Lower leg skin (tissue), 4 donors: Measurements from ENCODE around the gene PPFIBP2. TPM values are rescaled to one million over a fixed set of nuclear protein-coding genes. Genes with fewer than 3 reads are reported as not detected.

ENCODE experiments used
- DNase-seq, 2 donors: peaks; one replicate each; pipeline ENCODE4 v3.0.0-alpha.2; 2019; ENCODE audit warnings: low spot score in 2 of 2
- H3K4me3 ChIP-seq: fragments of 200-600 bp; sonication (generic); 2 replicates; pipeline ENCODE4 v1.5.1; 2017; ENCODE audit warnings: mild to moderate bottlenecking, low read depth; ENCODE audit not compliant: poor library complexity, severe bottlenecking
- CTCF ChIP-seq, 3 donors: fragments of 450-650 bp; IDR thresholded peaks; one replicate each; pipeline ENCODE4 v1.5.1; 2016; ENCODE audit warnings: antibody characterized with exemption in 3 of 3, mild to moderate bottlenecking in 3 of 3, moderate library complexity in 2 of 3
- POLR2A ChIP-seq, 2 donors: fragments of 450-650 bp; IDR thresholded peaks; one replicate each; pipeline ENCODE4 v1.6.1; 2016 to 2017; ENCODE audit warnings: antibody characterized with exemption in 2 of 2, mild to moderate bottlenecking in 1 of 2, moderate library complexity in 1 of 2
- WGBS, 2 donors: methylation state at CpG; one replicate each; pipeline ENCODE4 v1.1.5; 2018; 5-methylcytosine and 5-hydroxymethylcytosine counted together
- intact Hi-C: fragments of 100-400 bp; cut with DNase I; formaldehyde crosslinking; loops from one replicate; pipeline ENCODE4 v1.15.0; 2023; ENCODE audit warnings: low total_unique reads
- total RNA-seq, 4 donors: library from RNA; depleted of rRNA; stranded (reverse); fragments of >200 nt; gene quantifications; one replicate each; pipeline ENCODE4 v1.1.0, GENCODE V29; 2016

Gene PPFIBP2
- total RNA-seq, 4 donors from 2014 or later, result 56.6 to 87.1 (median 69.5) TPM

- no peak overlapping the region for H3K4me3 ChIP-seq
- intact Hi-C loops, result no loop called here
- DNase-seq, result no peak
Measured at GRCh38 chr11:7509966-7510365, 3.8 kb upstream of the PPFIBP2 start.

GRCh38 chr11:7511401-7511800 is 2.4 kb upstream of the PPFIBP2 start:
- intact Hi-C loops, result no loop called here

More at GRCh38 chr11:7509966-7510365, 3.8 kb upstream of the PPFIBP2 start:
- TF ChIP-seq CTCF (IDR thresholded peaks at IDR 0.05), result no peak
- TF ChIP-seq POLR2A (IDR thresholded peaks at IDR 0.05), result no peak
- WGBS, 2 donors, result 98 to 100% methylated on average over 2 of the region's 2 CpGs

DNA sequence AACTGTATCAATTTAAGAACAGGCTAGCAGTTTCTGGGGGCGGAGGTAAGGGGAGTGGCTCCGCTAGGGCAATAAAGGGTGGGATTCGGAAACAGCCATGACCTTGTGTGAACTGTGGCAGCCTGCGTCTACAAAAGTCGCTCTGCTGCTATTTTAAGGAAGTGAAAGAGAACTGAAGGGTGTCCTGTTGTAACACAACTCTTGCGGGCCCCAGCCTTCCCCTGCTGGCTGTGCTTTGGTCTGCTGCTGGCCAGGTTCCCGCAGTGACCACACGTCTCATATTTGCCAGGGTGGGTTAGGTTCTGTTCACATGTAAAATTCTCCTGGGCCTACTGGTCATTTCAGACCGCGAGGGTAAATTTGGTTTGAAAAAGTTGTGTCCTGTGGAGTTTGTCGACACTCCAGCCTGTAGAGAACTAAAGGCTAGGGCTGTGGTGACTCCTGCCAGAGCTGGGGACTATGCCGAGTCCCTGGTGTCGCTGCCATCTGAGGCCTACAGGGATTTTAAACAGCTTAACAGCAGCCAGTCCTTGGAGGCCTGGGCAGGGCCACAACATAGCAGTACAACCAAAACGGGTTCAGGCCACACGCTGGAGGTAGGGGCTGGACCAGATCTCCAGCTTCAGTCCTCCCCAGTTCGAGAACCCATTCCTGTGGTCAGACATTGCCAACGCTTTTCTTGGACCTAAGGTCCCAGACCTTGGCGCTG is 1.1 kb upstream of the PPFIBP2 start:
- intact Hi-C loops, result no loop called here
- peak overlapping the region; percentile 86 for H3K4me3 ChIP-seq
- DNase-seq, result peak; percentile 75 to 95
- WGBS, 2 donors, result 12 to 13% methylated on average over 17 to 18 of the region's 18 CpGs
- TF ChIP-seq CTCF (IDR thresholded peaks at IDR 0.05) (no peak), POLR2A (IDR thresholded peaks at IDR 0.05) (no peak)

More at GRCh38 chr11:7511401-7511800, 2.4 kb upstream of the PPFIBP2 start:
- no peak overlapping the region for H3K4me3 ChIP-seq
- 8 to 14% methylated on average over 4 to 5 of the region's 5 CpGs for WGBS, 2 donors
- peak; percentile 88 to 95 for DNase-seq
- TF ChIP-seq CTCF (IDR thresholded peaks at IDR 0.05) (no peak), POLR2A (IDR thresholded peaks at IDR 0.05) (no peak)

DNA sequence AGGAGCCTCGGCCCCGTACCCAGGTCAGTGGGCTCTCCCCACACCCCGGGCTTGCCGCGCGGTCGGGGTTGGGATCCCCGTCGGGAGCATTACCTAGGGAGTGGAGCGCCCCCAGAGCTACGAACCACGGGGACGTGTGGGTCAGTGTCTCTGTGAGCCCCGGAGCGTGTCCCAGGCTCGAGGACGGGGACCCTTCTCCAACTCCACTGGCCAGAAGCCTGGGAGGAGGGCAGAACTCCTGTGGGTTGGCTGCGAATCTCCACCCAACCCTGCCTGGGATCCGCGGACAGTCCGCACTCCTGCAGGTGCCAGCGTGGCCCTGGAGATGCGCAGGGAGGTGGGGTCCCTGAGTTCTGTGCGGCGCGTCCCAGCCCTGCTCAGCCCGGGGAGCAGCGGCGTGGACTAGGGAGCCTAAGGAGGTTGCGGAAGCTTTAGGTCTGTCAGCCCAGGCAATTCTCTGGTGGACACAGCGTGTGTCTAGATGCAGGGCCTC is 346 bp downstream of the PPFIBP2 start:
- TF ChIP-seq POLR2A (IDR thresholded peaks at IDR 0.05) (no peak), CTCF (IDR thresholded peaks at IDR 0.05) (no peak)
- peak overlapping the region; percentile 86 for H3K4me3 ChIP-seq
- WGBS, 2 donors, result 0% methylated on average over 7 to 9 of the region's 31 CpGs
- intact Hi-C loops, result no loop called here
- DNase-seq, result peak; percentile 38 to 90

GRCh38 chr11:7515447-7515886 is 1.7 kb downstream of the PPFIBP2 start:
- intact Hi-C loops, result no loop called here
- WGBS, 2 donors, result 76 to 79% methylated on average over 1 of the region's 1 CpG
- TF ChIP-seq POLR2A (IDR thresholded peaks at IDR 0.05), result no peak
- no peak for TF ChIP-seq CTCF (IDR thresholded peaks at IDR 0.05)
- no peak overlapping the region for H3K4me3 ChIP-seq
- peak in 1 of 2 donors; percentile 72 for DNase-seq
